Calu3 (cell line): ENCODE measurements around the gene PGLYRP3. TPM values are rescaled to one million over a fixed set of nuclear protein-coding genes. Genes with fewer than 3 reads are reported as not detected.

ENCODE experiments used
- BruUV-seq: library from RNA; stranded (reverse); fragments of 400-500 nt; replicated peaks from 2 replicates; lab custom pipeline; 2021; lab: Mats Ljungman, UMichigan
- CTCF ChIA-PET: fragments of 300-600 bp; sonication (Branson Sonifier 250); formaldehyde crosslinking; loops from one replicate; lab custom pipeline; 2022; ENCODE audit warnings: antibody characterized with exemption; lab: Charles Lee
- DNase-seq: peaks from one replicate; pipeline ENCODE4 v3.0.0; 2022
- H3K27ac Mint-ChIP-seq: one replicate; pipeline ENCODE4 v1.8.0; 2022; ENCODE audit warnings: mixed read lengths; ENCODE audit not compliant: unreplicated experiment
- H3K27me3 Mint-ChIP-seq: one replicate; pipeline ENCODE4 v1.8.0; 2022; ENCODE audit warnings: mixed read lengths; ENCODE audit not compliant: unreplicated experiment
- H3K36me3 Mint-ChIP-seq: one replicate; pipeline ENCODE4 v1.8.0; 2022; ENCODE audit warnings: mild to moderate bottlenecking, moderate library complexity, mixed read lengths; ENCODE audit not compliant: insufficient read depth, unreplicated experiment
- H3K4me1 Mint-ChIP-seq: one replicate; pipeline ENCODE4 v1.8.0; 2022; ENCODE audit warnings: mild to moderate bottlenecking, low read depth, mixed read lengths; ENCODE audit not compliant: unreplicated experiment
- H3K4me3 Mint-ChIP-seq: one replicate; pipeline ENCODE4 v1.8.0; 2022; ENCODE audit warnings: mild to moderate bottlenecking, low read depth, moderate library complexity, mixed read lengths; ENCODE audit not compliant: unreplicated experiment
- H3K9me3 Mint-ChIP-seq: one replicate; pipeline ENCODE4 v1.8.0; 2022; ENCODE audit warnings: low read depth, mixed read lengths; ENCODE audit not compliant: unreplicated experiment
- intact Hi-C: fragments of 100-400 bp; cut with micrococcal nuclease; formaldehyde crosslinking; loops from one replicate; pipeline ENCODE4 v1.10.0; 2022; ENCODE audit not compliant: unreplicated experiment
- total RNA-seq: library from RNA; stranded (reverse); gene quantifications from 2 replicates; pipeline ENCODE4 v1.2.3, GENCODE V29; 2022
- TF ChIP-seq, protein P1 (sequence below): fragments of 200-600 bp; IDR thresholded peaks from one replicate; pipeline ENCODE4 v1.8.0; 2022; ENCODE audit warnings: antibody characterized with exemption; ENCODE audit not compliant: unreplicated experiment

The PGLYRP3 gene
- total RNA-seq, 1 experiment from 2014 or later = not detected

DNA sequence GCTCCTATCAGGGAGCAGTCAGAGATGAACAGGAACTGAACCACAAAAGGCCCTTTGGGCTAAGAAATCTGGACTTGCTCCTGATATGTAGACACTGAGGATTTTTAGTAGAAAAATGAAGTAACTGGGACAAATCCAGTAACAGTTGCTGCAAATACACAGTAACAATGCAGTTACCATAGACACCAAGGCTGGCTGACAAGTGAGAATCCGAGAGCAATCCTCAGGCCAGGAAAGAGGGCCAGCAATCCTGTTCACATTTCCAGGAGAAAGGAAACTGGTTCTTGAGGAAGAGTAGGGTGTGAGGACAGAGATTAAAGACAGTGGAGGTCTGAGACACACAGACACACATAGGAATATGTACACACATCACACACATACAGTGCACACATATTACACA is 62.6 kb downstream of the PGLYRP3 start:
- CTCF ChIA-PET = no interaction called here
- no peak for DNase-seq
- intact Hi-C loops = no loop called here
- no peak overlapping the region for H3K27ac Mint-ChIP-seq
- no TSS peak for BruUV-seq
- no peaks in the 10 kb centered on the region for H3K4me1 Mint-ChIP-seq
- H3K36me3 Mint-ChIP-seq = no peaks in the 10 kb centered on the region
- H3K4me3 Mint-ChIP-seq = no peak overlapping the region
- H3K27me3 Mint-ChIP-seq = peaks cover 100% of the 10 kb centered on the region
- TF ChIP-seq, protein P1, sequence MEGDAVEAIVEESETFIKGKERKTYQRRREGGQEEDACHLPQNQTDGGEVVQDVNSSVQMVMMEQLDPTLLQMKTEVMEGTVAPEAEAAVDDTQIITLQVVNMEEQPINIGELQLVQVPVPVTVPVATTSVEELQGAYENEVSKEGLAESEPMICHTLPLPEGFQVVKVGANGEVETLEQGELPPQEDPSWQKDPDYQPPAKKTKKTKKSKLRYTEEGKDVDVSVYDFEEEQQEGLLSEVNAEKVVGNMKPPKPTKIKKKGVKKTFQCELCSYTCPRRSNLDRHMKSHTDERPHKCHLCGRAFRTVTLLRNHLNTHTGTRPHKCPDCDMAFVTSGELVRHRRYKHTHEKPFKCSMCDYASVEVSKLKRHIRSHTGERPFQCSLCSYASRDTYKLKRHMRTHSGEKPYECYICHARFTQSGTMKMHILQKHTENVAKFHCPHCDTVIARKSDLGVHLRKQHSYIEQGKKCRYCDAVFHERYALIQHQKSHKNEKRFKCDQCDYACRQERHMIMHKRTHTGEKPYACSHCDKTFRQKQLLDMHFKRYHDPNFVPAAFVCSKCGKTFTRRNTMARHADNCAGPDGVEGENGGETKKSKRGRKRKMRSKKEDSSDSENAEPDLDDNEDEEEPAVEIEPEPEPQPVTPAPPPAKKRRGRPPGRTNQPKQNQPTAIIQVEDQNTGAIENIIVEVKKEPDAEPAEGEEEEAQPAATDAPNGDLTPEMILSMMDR = no peak
- peaks cover 2% of the 10 kb centered on the region for H3K9me3 Mint-ChIP-seq

DNA sequence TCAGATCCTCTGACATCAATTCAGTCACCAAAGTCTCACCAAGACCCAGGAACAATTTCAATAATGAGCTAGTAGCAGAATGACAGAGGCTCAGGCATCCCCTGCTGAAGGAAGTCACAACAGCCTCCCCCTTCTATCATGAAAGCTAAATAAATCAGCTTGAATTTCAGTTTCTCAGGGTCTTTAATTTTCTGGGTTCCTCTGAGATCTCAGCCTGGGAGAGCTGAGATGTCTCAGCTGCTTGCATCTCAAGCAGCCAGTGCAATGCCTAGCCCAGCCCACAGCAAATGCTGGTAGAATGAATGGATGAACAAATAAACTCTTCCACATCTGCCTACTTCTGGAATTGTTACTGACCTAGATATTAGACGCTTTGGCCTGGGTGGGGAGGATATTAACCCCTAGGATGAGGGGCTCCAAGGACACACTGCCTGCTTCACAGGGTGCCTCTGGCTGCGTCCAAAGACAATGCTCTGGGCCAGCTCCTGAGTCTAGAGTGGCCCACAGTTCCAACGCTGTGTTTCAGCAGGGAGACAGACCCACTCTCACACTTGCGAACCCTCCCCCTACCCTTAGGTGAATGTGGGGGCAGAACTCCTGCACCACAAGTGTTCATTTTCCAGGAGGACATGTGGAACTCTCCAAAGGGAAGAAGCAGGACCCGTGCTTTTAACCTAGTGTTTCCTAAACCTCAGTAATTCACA is 64.4 kb downstream of the PGLYRP3 start:
- Mint-ChIP-seq H3K27me3 (peaks cover 94% of the 10 kb centered on the region), H3K9me3 (peaks cover 8% of the 10 kb centered on the region), H3K27ac (no peak overlapping the region), H3K4me1 (no peaks in the 10 kb centered on the region), H3K4me3 (no peak overlapping the region), H3K36me3 (no peaks in the 10 kb centered on the region)
- TF ChIP-seq, protein P1 = no peak
- DNase-seq = no peak
- no TSS peak for BruUV-seq
- CTCF ChIA-PET = no interaction called here
- intact Hi-C loops = no loop called here

Other genes with a start within 250 kb of the PGLYRP3 start
- gene SPRR2B, start 241.3 kb downstream of the PGLYRP3 start, total RNA-seq = not detected in 2 replicates
- gene SPRR2E, start 218.4 kb downstream of the PGLYRP3 start, total RNA-seq = not detected in 2 replicates
- gene SPRR2F, start 199.4 kb downstream of the PGLYRP3 start, total RNA-seq = not detected in 2 replicates
- gene SPRR2G, start 162.1 kb downstream of the PGLYRP3 start, total RNA-seq = not detected in 2 replicates
- gene LELP1, start 109.5 kb downstream of the PGLYRP3 start, total RNA-seq = not detected in 2 replicates
- not detected in 2 replicates for gene PRR9, start 95.4 kb downstream of the PGLYRP3 start, total RNA-seq
- not detected in 2 replicates for gene LORICRIN, start 53.3 kb downstream of the PGLYRP3 start, total RNA-seq
- 0.38 TPM in 1 of 2 replicates, not detected in the other for gene PGLYRP4, start 35.9 kb upstream of the PGLYRP3 start, total RNA-seq
- gene S100A9, start 44.9 kb upstream of the PGLYRP3 start, total RNA-seq = 5.0 and 10.6 TPM in 2 replicates
- gene S100A12, start 62.7 kb upstream of the PGLYRP3 start, total RNA-seq = not detected in 2 replicates
- not detected in 2 replicates for gene S100A8, start 78.1 kb upstream of the PGLYRP3 start, total RNA-seq
- not detected in 2 replicates for gene S100A7A, start 103.6 kb upstream of the PGLYRP3 start, total RNA-seq
- not detected in 2 replicates for gene S100A7, start 147.7 kb upstream of the PGLYRP3 start, total RNA-seq
- gene S100A6, start 223.0 kb upstream of the PGLYRP3 start, total RNA-seq = 1,521 and 2,023 TPM in 2 replicates
- not detected in 2 replicates for gene S100A5, start 228.0 kb upstream of the PGLYRP3 start, total RNA-seq
- 19.8 and 20.5 TPM in 2 replicates for gene S100A4, start 232.9 kb upstream of the PGLYRP3 start, total RNA-seq
- gene S100A3, start 236.3 kb upstream of the PGLYRP3 start, total RNA-seq = not detected in 2 replicates